ENCODE measurements around the gene INTS1.
"Not testable (repeated sequence)": the region's sequence is repeated elsewhere in the genome, so short reads cannot be mapped to it uniquely, and the experiment has no call there.

INTS1 gene

GRCh38 chr7:1444214-1444924, 59.8 kb downstream of the INTS1 start:
- no peaks in the 10 kb centered on the region for H3K9me2 ChIP-seq (replicated peaks; ENCODE audit: insufficient read depth, low read length)
- H3K27me3 ChIP-seq (replicated peaks; ENCODE audit: insufficient read depth, low read length): no peaks in the 10 kb centered on the region
- no peaks in the 10 kb centered on the region for H3K9me3 ChIP-seq (replicated peaks; ENCODE audit: insufficient read depth, low read length)
- DNase-seq: no peak
- no peak for TF ChIP-seq CTCF (IDR thresholded peaks at IDR 0.05; ENCODE audit: low read length)
- no peak for TF ChIP-seq EZH2 (optimal IDR thresholded peaks at IDR 0.05; ENCODE audit: low read depth, low read length)
- no peak for TF ChIP-seq EZH2phosphoT487 (IDR thresholded peaks at IDR 0.05; ENCODE audit: low read length)
- no peaks in the 10 kb centered on the region for H3K79me2 ChIP-seq (ENCODE audit: low read length)
- no peaks in the 10 kb centered on the region for H4K20me1 ChIP-seq (ENCODE audit: insufficient read depth, low read length)
- H3K27ac ChIP-seq (ENCODE audit: low read length): no peak overlapping the region
- H3K4me1 ChIP-seq (ENCODE audit: low read length): no peaks in the 10 kb centered on the region
- H3K36me3 ChIP-seq (replicated peaks; ENCODE audit: insufficient read depth, low read length): no peaks in the 10 kb centered on the region
- no peak overlapping the region for H3K9ac ChIP-seq (ENCODE audit: low read length)
- H3K4me2 ChIP-seq (ENCODE audit: low read depth, low read length): no peak overlapping the region
- H3K4me3 ChIP-seq (ENCODE audit: low read length): no peak overlapping the region
- H3F3A ChIP-seq (ENCODE audit: insufficient read depth, low read length): no peaks in the 10 kb centered on the region
- H2AFZ ChIP-seq (ENCODE audit: low read length): no peak overlapping the region

- not testable (repeated sequence) for H3K36me3 ChIP-seq (replicated peaks; ENCODE audit: insufficient read depth, low read length); H2AFZ ChIP-seq (ENCODE audit: low read length); H3K27ac ChIP-seq (ENCODE audit: low read length); H3K9me2 ChIP-seq (replicated peaks; ENCODE audit: insufficient read depth, low read length); H3K9ac ChIP-seq (ENCODE audit: low read length); H4K20me1 ChIP-seq (ENCODE audit: insufficient read depth, low read length); H3K79me2 ChIP-seq (ENCODE audit: low read length); H3F3A ChIP-seq (ENCODE audit: insufficient read depth, low read length); H3K9me3 ChIP-seq (replicated peaks; ENCODE audit: insufficient read depth, low read length); H3K4me2 ChIP-seq (ENCODE audit: low read depth, low read length); DNase-seq; H3K4me1 ChIP-seq (ENCODE audit: low read length); H3K4me3 ChIP-seq (ENCODE audit: low read length); H3K27me3 ChIP-seq (replicated peaks; ENCODE audit: insufficient read depth, low read length)
These were observed 60.5 kb downstream of the INTS1 start for GRCh38 chr7:1443587-1444200.

GRCh38 chr7:1442355-1443124, 61.6 kb downstream of the INTS1 start:
- H3K9ac ChIP-seq (ENCODE audit: low read length): no peak overlapping the region
- no peaks in the 10 kb centered on the region for H3K4me1 ChIP-seq (ENCODE audit: low read length)
- DNase-seq: no peak
- no peak overlapping the region for H2AFZ ChIP-seq (ENCODE audit: low read length)
- no peaks in the 10 kb centered on the region for H3K9me2 ChIP-seq (replicated peaks; ENCODE audit: insufficient read depth, low read length)
- 0 out of 2 replicates have a peak, but pooled peaks cover 4% of the 10 kb centered on the region for H3K27me3 ChIP-seq (replicated peaks; ENCODE audit: insufficient read depth, low read length)
- no peak overlapping the region for H3K4me3 ChIP-seq (ENCODE audit: low read length)
- H4K20me1 ChIP-seq (ENCODE audit: insufficient read depth, low read length): no peaks in the 10 kb centered on the region
- no peaks in the 10 kb centered on the region for H3F3A ChIP-seq (ENCODE audit: insufficient read depth, low read length)
- H3K4me2 ChIP-seq (ENCODE audit: low read depth, low read length): no peak overlapping the region
- no peaks in the 10 kb centered on the region for H3K79me2 ChIP-seq (ENCODE audit: low read length)
- TF ChIP-seq EZH2phosphoT487 (IDR thresholded peaks at IDR 0.05; ENCODE audit: low read length): no peak
- TF ChIP-seq CTCF (IDR thresholded peaks at IDR 0.05; ENCODE audit: low read length): no peak
- no peak for TF ChIP-seq EZH2 (optimal IDR thresholded peaks at IDR 0.05; ENCODE audit: low read depth, low read length)
- no peak overlapping the region for H3K27ac ChIP-seq (ENCODE audit: low read length)
- no peaks in the 10 kb centered on the region for H3K9me3 ChIP-seq (replicated peaks; ENCODE audit: insufficient read depth, low read length)
- no peaks in the 10 kb centered on the region for H3K36me3 ChIP-seq (replicated peaks; ENCODE audit: insufficient read depth, low read length)

Measured in MM.1S (cell line).